Urothelium cell line (cell line): ENCODE measurements around the gene ZNF783.
"Not testable (repeated sequence)": the region's sequence is repeated elsewhere in the genome, so short reads cannot be mapped to it uniquely, and the experiment has no call there.

Experiments used
- DNase-seq: peaks from one replicate; pipeline ENCODE4 v3.0.0; 2011; ENCODE audit warnings: low spot score, mixed read lengths
- FAIRE-seq: peaks from 2 replicates; lab custom pipeline; 2011; peaks lifted over from hg19 to GRCh38; lab: Jason Lieb, UNC

Gene ZNF783

DNA sequence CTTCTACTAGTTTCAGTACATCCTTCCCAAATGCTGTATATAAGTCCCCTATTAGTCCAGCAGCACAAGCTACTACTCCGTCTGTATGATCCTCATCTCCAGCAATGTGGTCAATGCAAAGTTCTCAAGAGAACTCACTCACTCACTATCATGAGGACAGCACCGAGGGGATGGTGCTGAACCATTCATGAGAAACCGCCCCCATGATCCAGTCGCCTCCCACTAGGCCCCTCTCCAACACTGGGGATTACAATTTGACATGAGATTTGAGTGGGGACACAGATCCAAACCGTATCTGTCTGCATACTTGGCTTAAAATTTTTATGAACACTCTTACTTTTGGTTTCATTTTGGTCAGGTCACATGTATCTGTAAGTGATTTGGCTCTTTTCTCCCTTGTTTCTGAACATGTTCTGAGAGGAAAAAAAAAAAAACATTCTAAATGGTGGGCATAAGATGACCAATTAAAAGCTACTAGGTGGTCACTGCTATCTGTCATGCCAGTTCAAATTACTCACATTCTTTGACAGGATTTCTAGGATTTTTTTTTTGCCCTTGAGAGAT lies 60.1 kb downstream of the ZNF783 start:
- no peak for DNase-seq
- FAIRE-seq: no peak

DNA sequence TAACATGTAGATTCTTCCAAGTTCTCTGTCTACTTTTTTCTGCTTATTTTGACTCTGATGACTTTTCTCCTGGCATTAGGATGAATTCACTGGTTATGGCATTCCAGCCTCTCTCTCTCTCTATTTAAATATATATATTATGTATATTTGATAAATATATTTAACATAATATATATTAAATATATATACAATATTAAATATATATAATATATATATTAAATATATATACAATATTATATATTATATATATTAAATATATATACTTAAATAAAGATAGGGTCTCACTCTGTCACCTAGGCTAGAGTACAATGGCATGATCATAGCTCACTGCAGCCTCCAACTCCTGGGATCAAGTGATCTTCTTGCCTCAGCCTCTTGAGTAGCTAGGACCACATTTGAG lies 60.7 kb downstream of the ZNF783 start:
- DNase-seq: no peak
- FAIRE-seq: no peak

DNA sequence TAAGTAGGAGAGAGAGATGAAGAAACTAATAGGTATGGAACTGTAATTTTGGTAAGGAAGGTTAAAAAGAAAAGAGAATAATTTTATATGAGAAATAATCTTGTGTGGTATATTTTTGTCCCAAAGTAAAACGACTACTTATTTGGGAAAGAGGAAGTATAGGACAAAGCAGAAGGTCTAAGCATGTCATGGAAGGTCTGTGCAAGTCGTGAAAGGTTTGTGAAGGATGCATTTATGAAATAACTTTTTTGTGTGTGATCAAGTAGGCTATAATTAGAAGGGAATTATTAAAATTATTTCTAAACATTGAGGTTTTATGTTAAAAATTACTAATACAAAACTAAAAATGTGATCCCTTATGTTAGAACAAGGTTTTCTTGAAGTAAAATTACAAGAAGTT lies 63.3 kb downstream of the ZNF783 start:
- no peak for FAIRE-seq
- no peak for DNase-seq

DNA sequence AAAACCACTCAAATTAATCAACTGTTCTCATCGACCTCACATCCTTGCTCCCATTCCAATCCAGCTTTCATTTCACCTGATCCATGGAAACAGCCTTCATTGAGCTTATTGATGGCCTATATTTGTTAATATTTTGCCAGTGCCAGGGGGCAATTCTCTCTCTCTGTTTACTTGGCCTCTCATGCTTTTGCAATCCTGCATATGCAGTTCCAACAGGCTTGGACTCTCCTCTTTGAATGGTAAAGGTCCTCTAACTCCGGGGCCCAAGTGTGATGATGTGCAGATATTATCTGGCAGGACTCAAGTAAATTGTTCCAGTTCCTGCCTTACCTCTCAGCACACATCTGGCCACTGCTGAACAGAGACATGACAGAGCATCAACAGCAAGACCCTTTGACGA lies 67.3 kb downstream of the ZNF783 start:
- DNase-seq (no peak), FAIRE-seq (no peak)

DNA sequence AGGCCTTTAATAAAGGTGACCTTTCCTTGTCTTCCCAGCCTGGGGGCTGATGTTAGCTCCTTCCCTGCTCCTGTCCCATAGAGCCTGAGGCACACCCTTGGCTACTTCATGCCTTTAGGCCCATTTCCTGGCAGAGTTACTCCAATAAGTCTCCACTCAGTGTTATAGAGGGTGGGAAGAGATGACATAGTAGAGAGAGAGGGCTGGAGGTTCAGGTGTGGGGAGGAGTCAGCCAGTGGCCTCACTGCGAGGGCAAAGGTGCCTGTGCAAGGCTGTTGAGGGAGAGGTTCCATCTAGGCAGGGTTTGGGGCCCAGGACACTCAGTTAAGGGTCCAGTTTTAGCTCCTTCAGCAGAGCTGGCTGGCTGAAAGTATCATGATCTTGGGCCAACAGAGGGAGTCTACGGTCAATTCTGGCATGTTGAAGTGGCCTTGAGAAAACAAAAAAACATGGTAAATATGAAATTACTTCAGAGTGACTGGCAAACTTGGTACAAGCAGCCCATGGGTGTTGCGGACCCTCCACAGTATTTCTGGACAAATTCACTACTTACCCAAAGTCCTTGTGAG lies 67.9 kb downstream of the ZNF783 start:
- FAIRE-seq (no peak), DNase-seq (no peak)

DNA sequence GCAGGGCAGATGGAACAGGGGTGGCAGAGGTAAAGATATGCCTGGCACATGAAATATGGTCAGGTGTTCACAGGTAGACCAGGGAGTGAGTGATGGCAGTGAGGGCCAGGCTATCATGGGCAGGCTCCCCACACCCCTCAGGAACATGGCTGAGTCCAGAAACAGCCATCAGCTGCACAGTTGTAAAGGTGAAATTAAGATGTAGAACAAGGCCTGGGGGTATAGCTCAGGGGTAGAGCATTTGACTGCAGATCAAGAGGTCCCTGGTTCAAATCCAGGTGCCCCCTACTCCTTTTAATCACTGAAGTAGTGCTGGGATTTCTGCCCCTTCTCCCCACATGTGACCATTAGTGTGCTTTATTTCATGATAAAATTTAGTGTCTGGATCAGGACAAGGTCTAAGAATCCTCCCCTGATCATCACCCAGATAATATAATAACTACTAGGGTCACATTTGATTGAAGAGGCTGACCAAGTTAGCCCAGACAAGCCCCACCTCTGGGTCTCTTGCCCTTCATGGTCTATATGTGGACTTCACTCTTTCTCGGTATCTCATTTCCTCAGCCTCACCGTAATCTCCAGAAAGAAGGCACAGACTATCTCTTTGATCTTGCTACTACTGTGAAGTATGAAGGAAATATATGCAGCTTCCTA lies 69.0 kb downstream of the ZNF783 start:
- FAIRE-seq: no peak
- no peak for DNase-seq

DNA sequence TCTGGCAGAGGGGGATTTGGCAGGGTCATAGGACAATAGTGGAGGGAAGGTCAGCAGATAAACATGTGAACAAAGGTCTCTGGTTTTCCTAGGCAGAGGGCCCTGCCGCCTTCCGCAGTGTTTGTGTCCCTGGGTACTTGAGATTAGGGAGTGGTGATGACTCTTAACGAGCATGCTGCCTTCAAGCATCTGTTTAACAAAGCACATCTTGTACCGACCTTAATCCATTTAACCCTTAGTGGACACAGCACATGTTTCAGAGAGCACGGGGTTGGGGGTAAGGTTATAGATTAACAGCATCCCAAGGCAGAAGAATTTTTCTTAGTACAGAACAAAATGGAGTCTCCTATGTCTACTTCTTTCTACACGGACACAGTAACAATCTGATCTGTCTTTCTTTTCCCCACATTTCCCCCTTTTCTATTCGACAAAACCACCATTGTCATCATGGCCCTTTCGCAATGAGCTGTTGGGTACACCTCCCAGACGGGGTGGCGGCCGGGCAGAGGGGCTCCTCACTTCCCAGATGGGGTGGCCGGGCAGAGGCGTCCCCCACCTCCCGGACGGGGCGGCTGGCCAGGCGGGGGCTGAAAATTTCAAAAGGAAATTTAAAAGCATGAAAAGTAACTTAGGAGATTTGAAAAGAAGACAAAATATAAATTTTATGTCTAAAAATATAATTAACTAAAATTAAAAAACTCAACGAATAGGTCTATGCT lies 70.8 kb downstream of the ZNF783 start:
- DNase-seq, FAIRE-seq: not testable (repeated sequence)

DNA sequence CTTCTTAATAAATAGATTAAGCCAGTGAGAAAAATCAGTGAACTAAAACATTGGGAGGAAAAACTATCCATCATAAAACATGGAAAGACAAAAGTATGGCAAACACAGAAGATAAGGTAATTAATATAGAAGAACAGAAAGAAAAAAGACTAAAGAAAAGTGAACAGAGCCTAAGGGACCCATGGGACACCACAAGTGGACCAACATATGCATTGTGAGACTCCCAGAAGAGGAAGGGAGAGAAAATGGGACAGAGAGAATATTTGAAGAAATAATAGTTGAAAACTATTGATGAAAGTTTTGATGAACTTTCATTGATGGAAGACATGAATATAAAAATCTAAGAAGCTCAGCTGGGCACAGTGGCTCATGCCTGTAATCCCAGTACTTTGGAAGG lies 71.3 kb downstream of the ZNF783 start:
- no peak for DNase-seq
- FAIRE-seq: no peak

DNA sequence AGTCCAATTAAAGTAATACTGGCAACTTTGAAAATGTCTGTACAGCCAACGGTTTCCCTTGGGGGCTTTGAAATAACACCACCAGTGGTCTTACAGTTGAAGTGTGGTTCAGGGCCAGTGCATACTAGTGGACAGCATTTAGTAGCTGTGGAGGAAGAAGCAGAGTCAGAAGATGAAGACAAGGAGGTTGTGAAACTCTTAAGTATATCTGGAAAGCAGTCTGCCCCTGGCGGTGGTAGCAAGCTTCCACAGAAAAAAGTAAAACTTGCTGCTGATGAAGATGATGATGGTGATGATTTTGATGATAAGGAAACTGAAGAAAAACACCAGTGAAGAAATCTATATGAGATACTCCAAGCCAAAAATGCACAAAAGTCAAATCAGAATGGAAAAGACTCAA lies 72.2 kb downstream of the ZNF783 start:
- no peak for FAIRE-seq
- DNase-seq: no peak
